ENCODE data around the gene SLX9. TPM values are rescaled to one million over a fixed set of nuclear protein-coding genes. Genes with fewer than 3 reads are reported as not detected.

The SLX9 gene
- total RNA-seq, 4 donors from 2014 or later = 20.8 to 59.3 (median 27.6) TPM

GRCh38 chr21:44972301-44972814 lies 32.5 kb downstream of the SLX9 start:
- intact Hi-C loops (cut with DNase I) = no loop called here
- TF ChIP-seq EP300 (IDR thresholded peaks at IDR 0.05) (no peak), POLR2AphosphoS5 (IDR thresholded peaks at IDR 0.05) (no peak), POLR2A (IDR thresholded peaks at IDR 0.05; ENCODE audit: low read depth) (no peak)
- Histone ChIP-seq H3K27me3 (no peaks in the 10 kb centered on the region), H3K27ac (replicated peaks in 1 of 4) (peak overlapping the region in 3 of 4 donors; percentile 78 to 92 (median 81)), H3K36me3 (peaks cover 0 to 59% (median 51%) of the 10 kb centered on the region in 4 donors), H3K9me3 (no peaks in the 10 kb centered on the region), H3K4me3 (no peak overlapping the region), H3K4me1 (peaks cover 20 to 92% (median 88%) of the 10 kb centered on the region in 4 donors)
- no peak for DNase-seq (ENCODE audit: extremely low spot score)
- WGBS = 100% methylated on average over 3 of the region's 19 CpGs

- Histone ChIP-seq H3K9me3 (no peaks in the 10 kb centered on the region), H3K27me3 (no peaks in the 10 kb centered on the region), H3K4me1 (peaks cover 17 to 92% (median 84%) of the 10 kb centered on the region in 4 donors), H3K27ac (replicated peaks in 1 of 4) (peak overlapping the region in 3 of 4 donors; percentile 78 to 92 (median 81)), H3K36me3 (peaks cover 3 to 59% (median 53%) of the 10 kb centered on the region in 4 donors), H3K4me3 (no peak overlapping the region)
- 93% methylated on average over 10 of the region's 16 CpGs for WGBS
- intact Hi-C loops (cut with DNase I) = no loop called here
- TF ChIP-seq POLR2A (IDR thresholded peaks at IDR 0.05; ENCODE audit: low read depth) = no peak
- TF ChIP-seq EP300 (IDR thresholded peaks at IDR 0.05) = no peak
- TF ChIP-seq CTCF (IDR thresholded peaks at IDR 0.05) = no peak
- TF ChIP-seq POLR2AphosphoS5 (IDR thresholded peaks at IDR 0.05) = no peak
- DNase-seq (ENCODE audit: extremely low spot score) = no peak
Observed at GRCh38 chr21:44972821-44973220, 33.0 kb downstream of the SLX9 start.

GRCh38 chr21:44973598-44973997 lies 33.8 kb downstream of the SLX9 start:
- Histone ChIP-seq H3K9me3 (no peaks in the 10 kb centered on the region), H3K4me3 (no peak overlapping the region), H3K4me1 (peaks cover 10 to 85% (median 76%) of the 10 kb centered on the region in 4 donors), H3K27me3 (no peaks in the 10 kb centered on the region), H3K27ac (replicated peaks in 1 of 4) (peak overlapping the region in 3 of 4 donors; percentile 31 to 92 (median 48)), H3K36me3 (peaks cover 3 to 59% (median 54%) of the 10 kb centered on the region in 4 donors)
- WGBS = 81% methylated on average over 4 of the region's 14 CpGs
- intact Hi-C loops (cut with DNase I) = no loop called here
- TF ChIP-seq EP300 (IDR thresholded peaks at IDR 0.05) (no peak), POLR2AphosphoS5 (IDR thresholded peaks at IDR 0.05) (no peak), CTCF (IDR thresholded peaks at IDR 0.05) (no peak), POLR2A (IDR thresholded peaks at IDR 0.05; ENCODE audit: low read depth) (no peak)
- DNase-seq (ENCODE audit: extremely low spot score) = no peak

GRCh38 chr21:44974676-44975075 lies 34.8 kb downstream of the SLX9 start:
- peaks cover 7 to 74% (median 65%) of the 10 kb centered on the region in 4 donors for H3K4me1 ChIP-seq
- DNase-seq (ENCODE audit: extremely low spot score) = no peak
- intact Hi-C loops (cut with DNase I) = no loop called here
- no peaks in the 10 kb centered on the region for H3K27me3 ChIP-seq
- H3K27ac ChIP-seq (replicated peaks in 1 of 4) = peak overlapping the region in 2 of 4 donors; percentile 8 to 92
- 94% methylated on average over 17 of the region's 17 CpGs for WGBS
- no peak for TF ChIP-seq POLR2A (IDR thresholded peaks at IDR 0.05; ENCODE audit: low read depth)
- no peak for TF ChIP-seq POLR2AphosphoS5 (IDR thresholded peaks at IDR 0.05)
- TF ChIP-seq CTCF (IDR thresholded peaks at IDR 0.05) = no peak
- TF ChIP-seq EP300 (IDR thresholded peaks at IDR 0.05) = no peak
- no peak overlapping the region for H3K4me3 ChIP-seq
- H3K9me3 ChIP-seq = no peaks in the 10 kb centered on the region
- H3K36me3 ChIP-seq = peaks cover 3 to 63% (median 50%) of the 10 kb centered on the region in 4 donors

- H3K27ac ChIP-seq (replicated peaks in 1 of 4) = peak overlapping the region in 3 of 4 donors; percentile 32 to 59 (median 51)
- H3K4me3 ChIP-seq = no peak overlapping the region
- intact Hi-C loops (cut with DNase I) = no loop called here
- H3K27me3 ChIP-seq = no peaks in the 10 kb centered on the region
- H3K4me1 ChIP-seq = peaks cover 0 to 62% (median 53%) of the 10 kb centered on the region in 4 donors
- no peaks in the 10 kb centered on the region for H3K9me3 ChIP-seq
- H3K36me3 ChIP-seq = peaks cover 3 to 68% (median 45%) of the 10 kb centered on the region in 4 donors
- TF ChIP-seq CTCF (IDR thresholded peaks at IDR 0.05) = no peak
- TF ChIP-seq POLR2AphosphoS5 (IDR thresholded peaks at IDR 0.05) = no peak
- TF ChIP-seq POLR2A (IDR thresholded peaks at IDR 0.05; ENCODE audit: low read depth) = no peak
- TF ChIP-seq EP300 (IDR thresholded peaks at IDR 0.05) = no peak
- WGBS = 82% methylated on average over 18 of the region's 42 CpGs
- DNase-seq (ENCODE audit: extremely low spot score) = no peak
Observed at GRCh38 chr21:44975720-44976555, 36.1 kb downstream of the SLX9 start.

Measured in esophagus muscularis mucosa (tissue), 4 donors.